ENCODE results near the gene TH.

DNA sequence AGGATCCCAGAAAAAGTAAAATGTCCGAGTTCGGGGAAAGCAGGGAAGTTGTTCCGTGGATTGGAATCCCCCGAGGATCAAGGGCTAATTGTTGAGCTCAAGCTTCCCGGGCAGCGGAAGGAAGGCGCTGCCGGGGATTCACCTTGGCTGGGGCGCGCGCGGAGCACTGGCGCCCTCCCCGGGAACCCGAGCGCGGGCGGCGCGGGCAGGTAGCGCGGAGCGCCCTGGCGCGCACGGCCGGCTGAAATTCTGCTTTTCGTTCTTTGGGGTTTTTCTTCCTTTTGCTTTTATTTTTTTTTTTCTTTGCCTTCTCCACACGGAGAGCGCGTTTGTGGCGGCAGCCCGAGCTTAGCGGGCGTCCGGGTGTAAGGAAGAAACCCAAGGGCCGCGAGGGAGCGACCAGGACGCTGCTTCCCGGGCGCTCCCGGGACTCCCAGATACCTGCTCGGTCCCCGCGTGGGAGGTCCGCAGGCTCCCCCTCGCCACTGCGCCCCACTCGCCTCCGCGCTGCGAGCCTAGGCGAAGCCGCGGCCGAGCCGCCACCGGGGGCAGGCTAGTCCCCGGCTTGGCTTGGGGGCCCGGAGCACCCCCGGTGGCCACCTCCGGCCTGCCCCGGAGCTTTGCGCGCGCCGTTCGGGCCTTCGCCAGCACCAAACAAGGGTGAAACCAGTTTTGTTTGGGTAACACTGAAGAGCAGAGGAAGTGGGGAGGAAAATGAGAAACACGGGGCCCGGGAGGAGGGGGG is 27.6 kb downstream of the TH start:
- TF ChIP-seq POLR2AphosphoS5 (IDR thresholded peaks at IDR 0.05) (no peak), POLR2A (IDR thresholded peaks at IDR 0.05; ENCODE audit: low read depth) (no peak)
- TF ChIP-seq, protein P1, sequence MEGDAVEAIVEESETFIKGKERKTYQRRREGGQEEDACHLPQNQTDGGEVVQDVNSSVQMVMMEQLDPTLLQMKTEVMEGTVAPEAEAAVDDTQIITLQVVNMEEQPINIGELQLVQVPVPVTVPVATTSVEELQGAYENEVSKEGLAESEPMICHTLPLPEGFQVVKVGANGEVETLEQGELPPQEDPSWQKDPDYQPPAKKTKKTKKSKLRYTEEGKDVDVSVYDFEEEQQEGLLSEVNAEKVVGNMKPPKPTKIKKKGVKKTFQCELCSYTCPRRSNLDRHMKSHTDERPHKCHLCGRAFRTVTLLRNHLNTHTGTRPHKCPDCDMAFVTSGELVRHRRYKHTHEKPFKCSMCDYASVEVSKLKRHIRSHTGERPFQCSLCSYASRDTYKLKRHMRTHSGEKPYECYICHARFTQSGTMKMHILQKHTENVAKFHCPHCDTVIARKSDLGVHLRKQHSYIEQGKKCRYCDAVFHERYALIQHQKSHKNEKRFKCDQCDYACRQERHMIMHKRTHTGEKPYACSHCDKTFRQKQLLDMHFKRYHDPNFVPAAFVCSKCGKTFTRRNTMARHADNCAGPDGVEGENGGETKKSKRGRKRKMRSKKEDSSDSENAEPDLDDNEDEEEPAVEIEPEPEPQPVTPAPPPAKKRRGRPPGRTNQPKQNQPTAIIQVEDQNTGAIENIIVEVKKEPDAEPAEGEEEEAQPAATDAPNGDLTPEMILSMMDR (IDR thresholded peaks at IDR 0.05): no peak
